Activated T-helper 1 cell treated with Interleukin-2 at 50 U/mL for 16 hours (primary cell): ENCODE results near the gene LUC7L.

ENCODE experiments used
- DNase-seq: peaks from one replicate; pipeline ENCODE4 v3.0.0-alpha.2; 2020; ENCODE audit warnings: low read depth

The LUC7L gene

DNA sequence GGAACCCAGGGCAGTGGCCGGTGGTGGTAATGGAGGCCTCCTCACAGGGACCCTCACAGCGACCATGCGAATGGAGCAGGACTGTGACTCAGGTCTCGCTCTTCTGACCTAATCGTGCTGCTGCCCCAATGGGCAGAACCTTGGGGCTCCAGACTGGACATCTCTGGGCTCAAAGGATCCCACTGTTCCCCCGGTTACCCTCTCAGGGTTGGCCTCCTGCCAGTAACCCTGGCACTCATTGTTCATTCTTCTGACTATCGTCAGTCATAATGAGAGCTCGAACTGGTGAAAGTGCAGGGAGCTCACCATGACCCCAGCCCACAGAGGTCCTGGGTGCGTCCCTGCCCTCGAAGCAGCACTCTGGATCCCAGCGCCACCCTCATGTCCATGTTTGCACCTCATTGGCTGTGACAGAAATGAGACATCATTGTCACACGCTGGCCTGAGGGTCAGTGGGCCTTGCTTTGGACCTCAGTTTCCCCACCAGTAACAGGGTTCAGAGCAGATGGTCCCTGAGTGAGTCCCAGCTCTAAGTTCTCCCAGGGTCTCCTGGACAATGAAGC lies 86.8 kb downstream of the LUC7L start:
- no peak for DNase-seq

- no peak for DNase-seq
These were observed 88.9 kb downstream of the LUC7L start for GRCh38 chr16:140175-140857.
